GM12875 (cell line): Measurements from ENCODE around the gene TAL2.

Source experiments
- H3K4me3 ChIP-seq: one replicate; pipeline ENCODE4 v1.5.1; 2011; ENCODE audit warnings: low read depth, low read length, control low read depth
- TF ChIP-seq, protein P1 (sequence below): IDR thresholded peaks from 2 replicates; pipeline ENCODE4 v1.5.1; 2011; ENCODE audit warnings: low read depth, mild to moderate bottlenecking, control low read depth, inconsistent platforms, low read length, moderate library complexity, borderline replicate concordance; ENCODE audit not compliant: insufficient read depth

Gene TAL2

DNA sequence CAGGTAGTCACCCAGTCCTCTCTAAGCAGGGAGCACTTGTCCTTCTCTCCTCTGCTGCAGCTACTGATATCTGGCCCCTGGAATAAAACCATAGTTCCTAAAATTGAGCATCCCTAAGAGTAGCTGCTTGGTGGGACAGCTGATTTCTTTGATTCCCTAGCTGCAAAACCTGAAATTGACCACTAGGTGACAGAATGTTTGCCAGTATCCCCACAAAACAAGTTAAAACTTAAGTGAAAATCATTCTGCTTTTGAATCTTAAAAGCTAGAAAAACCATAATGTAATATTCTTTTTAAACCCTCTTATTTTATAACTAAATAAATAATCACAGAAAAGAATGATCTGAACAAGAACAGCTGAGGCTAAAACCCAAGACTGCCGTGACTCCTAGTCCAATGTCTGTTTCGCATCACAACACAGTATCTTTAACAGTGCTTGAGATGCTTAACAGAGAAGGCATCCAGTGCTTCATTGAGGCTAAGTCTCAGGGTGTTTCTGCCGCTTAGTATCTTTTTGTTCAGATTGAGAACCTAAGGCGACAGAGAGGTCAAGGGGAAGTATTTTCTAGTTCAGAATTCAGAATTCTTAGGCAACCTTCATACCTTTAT lies 24.4 kb upstream of the TAL2 start:
- H3K4me3 ChIP-seq: no peak overlapping the region
- TF ChIP-seq, protein P1, sequence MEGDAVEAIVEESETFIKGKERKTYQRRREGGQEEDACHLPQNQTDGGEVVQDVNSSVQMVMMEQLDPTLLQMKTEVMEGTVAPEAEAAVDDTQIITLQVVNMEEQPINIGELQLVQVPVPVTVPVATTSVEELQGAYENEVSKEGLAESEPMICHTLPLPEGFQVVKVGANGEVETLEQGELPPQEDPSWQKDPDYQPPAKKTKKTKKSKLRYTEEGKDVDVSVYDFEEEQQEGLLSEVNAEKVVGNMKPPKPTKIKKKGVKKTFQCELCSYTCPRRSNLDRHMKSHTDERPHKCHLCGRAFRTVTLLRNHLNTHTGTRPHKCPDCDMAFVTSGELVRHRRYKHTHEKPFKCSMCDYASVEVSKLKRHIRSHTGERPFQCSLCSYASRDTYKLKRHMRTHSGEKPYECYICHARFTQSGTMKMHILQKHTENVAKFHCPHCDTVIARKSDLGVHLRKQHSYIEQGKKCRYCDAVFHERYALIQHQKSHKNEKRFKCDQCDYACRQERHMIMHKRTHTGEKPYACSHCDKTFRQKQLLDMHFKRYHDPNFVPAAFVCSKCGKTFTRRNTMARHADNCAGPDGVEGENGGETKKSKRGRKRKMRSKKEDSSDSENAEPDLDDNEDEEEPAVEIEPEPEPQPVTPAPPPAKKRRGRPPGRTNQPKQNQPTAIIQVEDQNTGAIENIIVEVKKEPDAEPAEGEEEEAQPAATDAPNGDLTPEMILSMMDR: peak; percentile 59

DNA sequence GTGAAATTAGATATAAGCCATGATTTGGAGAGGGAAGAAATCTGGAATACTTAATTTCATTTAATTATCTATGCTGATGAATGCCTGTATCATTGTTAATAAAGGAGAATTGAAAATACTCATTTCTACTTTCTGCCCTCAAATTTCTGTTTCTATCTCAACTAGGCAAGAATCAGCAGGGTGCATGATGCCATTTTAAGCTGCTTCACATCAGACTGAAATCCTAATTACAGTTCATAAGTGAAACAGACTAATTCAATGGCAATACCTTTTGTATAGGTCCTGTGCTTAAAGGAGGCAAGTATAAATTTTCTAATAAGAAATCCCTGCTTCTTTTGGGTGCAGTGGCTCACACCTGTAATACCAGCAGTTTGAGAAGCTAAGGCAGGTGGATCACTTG lies 22.3 kb upstream of the TAL2 start:
- TF ChIP-seq, protein P1: no peak
- H3K4me3 ChIP-seq: no peak overlapping the region

DNA sequence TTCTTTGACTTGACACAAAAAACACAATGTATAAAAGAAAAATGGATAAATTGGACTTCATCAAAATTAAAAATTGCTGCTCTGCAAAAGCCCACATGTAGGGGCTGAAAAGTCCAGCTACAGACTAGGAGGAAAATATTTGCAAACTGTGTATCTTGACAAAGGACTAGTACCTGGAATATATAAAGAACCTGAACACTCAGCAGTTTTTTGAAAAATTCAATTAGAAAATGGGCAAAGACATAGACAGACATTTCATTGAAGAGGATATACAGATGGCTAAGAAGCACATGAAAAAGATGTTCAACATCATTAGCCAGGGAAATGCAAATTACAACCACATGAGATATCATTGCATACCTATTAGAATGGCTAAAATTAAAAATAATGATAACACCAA lies 18.5 kb upstream of the TAL2 start:
- H3K4me3 ChIP-seq: no peak overlapping the region
- TF ChIP-seq, protein P1: no peak

DNA sequence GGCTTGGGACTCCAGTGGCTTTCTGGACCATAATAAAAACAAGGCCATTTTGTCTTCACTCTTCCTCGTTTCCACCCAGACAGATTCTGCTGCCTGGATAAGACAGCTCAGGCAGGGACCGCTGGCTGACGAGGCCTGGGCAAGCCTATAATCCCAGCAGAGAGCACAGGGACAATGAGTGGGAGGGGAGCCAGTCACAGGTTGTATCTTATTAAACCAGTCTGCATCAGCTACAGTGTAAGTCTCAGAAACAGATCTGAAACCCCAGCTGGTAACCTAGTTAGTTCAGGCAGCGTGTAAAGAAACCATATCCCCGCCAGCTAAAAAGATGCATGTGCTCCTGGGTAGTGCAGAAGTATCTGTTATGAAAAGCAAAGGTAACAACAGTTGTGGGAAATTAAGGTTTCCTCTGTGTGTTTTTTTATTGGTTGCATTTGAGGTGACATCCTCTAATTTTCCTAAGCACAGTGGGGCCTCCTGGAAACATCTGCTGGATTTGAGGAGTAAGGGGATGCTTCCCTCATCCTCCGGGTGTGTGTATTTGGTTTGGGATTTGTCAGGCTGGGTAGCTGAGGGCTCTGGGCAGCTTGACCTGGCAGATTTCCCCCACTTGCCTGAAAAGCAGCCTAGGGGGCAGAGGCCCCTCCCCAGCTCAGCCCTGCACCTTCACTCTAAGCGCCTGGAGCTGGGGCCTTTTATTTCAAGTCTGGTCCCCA lies 15.2 kb upstream of the TAL2 start:
- TF ChIP-seq, protein P1: no peak

DNA sequence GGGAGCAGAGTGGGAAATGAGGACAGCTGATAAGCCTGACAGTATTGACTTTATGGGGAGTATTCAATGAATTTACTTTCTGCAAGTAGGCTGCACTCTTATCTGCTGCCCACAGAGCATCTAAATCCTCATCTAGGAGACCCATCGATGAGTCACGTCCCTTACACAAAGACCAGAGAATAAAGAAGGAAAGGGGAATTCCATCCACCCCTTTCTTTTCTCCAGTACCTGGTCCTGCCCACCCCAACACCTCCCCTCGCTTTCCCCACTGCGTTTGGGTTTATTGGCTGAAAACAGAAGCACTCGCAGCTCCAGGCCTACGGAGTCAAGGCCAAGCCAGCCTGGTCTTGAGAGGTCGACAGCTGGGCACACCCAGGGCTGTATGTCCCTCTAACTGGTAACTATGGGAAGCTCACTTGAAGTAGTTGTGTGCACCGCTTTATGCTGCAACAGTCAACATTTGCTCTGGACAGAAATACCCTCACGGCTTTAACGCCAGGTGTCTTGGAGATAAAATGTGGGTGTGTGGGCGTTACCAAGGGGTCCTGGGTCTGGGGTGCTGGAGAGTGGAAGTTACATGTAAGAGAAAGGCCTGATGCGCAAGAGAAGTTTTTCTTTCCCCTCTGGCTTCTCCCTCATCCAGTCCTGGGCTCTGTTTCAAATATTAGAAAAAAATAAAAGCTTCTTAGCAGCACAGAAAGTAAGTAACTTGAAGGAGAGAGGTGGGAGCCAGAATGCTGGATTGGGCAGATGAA lies 14.5 kb upstream of the TAL2 start:
- TF ChIP-seq, protein P1: no peak
- H3K4me3 ChIP-seq: no peak overlapping the region

More for the DNA sequence above, 15.2 kb upstream of the TAL2 start:
- H3K4me3 ChIP-seq: no peak overlapping the region

DNA sequence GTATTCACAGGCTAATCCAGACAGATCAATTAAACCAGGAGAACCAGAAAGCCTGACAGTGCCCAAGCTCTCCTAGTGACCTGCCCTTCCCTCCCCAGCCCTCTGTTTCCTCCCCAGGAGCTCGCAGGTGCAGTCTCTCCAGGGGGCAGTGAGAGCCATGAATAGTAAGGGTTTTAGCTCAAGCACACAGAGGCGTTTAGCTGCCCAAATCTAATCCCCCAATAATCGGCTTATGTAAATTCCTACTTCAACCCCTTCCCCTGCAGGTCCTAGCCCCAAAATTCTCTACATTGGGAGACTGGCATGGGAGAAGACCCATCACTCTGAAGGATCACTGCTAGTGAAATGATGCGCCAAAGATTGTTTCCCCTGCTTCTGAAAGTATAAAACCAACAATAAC lies 10.5 kb upstream of the TAL2 start:
- no peak overlapping the region for H3K4me3 ChIP-seq
- TF ChIP-seq, protein P1: no peak
